Upper lobe of right lung (tissue), 1 donor: ENCODE data around the gene CRNKL1. TPM values are rescaled to one million over a fixed set of nuclear protein-coding genes. Genes with fewer than 3 reads are reported as not detected.

ENCODE experiments used
- ATAC-seq: fragments of 200-7000 bp; cut with Tn5 transposase; one replicate; pipeline ENCODE4 v1.9.1; 2020; ENCODE audit warnings: mild to moderate bottlenecking, moderate library complexity
- DNase-seq: peaks from one replicate; pipeline ENCODE4 v3.0.0-alpha.2; 2020
- H3K27ac ChIP-seq: fragments of 200-600 bp; one replicate; pipeline ENCODE4 v1.8.0; 2022
- H3K27me3 ChIP-seq: fragments of 200-600 bp; one replicate; pipeline ENCODE4 v1.8.0; 2022; ENCODE audit warnings: mild to moderate bottlenecking
- H3K36me3 ChIP-seq: fragments of 200-600 bp; one replicate; pipeline ENCODE4 v1.8.0; 2022
- H3K4me1 ChIP-seq: fragments of 200-600 bp; one replicate; pipeline ENCODE4 v1.8.0; 2022
- H3K4me3 ChIP-seq: fragments of 200-600 bp; one replicate; pipeline ENCODE4 v1.8.0; 2022; ENCODE audit warnings: mild to moderate bottlenecking
- H3K9me3 ChIP-seq: fragments of 200-600 bp; one replicate; pipeline ENCODE4 v1.8.0; 2022
- CTCF ChIP-seq: fragments of 200-600 bp; IDR thresholded peaks from one replicate; pipeline ENCODE4 v1.8.0; 2022; ENCODE audit warnings: antibody characterized with exemption
- intact Hi-C: fragments of 100-400 bp; cut with DNase I; formaldehyde crosslinking; loops from one replicate; pipeline ENCODE4 v1.11.0; 2022
- total RNA-seq: library from RNA; stranded (reverse); fragmentation: NEBNext Ultra II Directional; extraction: Animal tissue kit (Norgen Biotek cat#: 25700); gene quantifications from one replicate; pipeline ENCODE4 v1.2.1, GENCODE V29; 2021
- donor health status: DM: no; HTN: yes; CAD: no; lungs with severe emphysema.

The CRNKL1 gene
- total RNA-seq, 1 donor from 2014 or later, result 20.2 TPM

- Histone ChIP-seq H3K9me3 (no peaks in the 10 kb centered on the region), H3K27me3 (no peaks in the 10 kb centered on the region), H3K36me3 (no peaks in the 10 kb centered on the region), H3K4me3 (no peak overlapping the region), H3K4me1 (no peaks in the 10 kb centered on the region), H3K27ac (no peak overlapping the region)
- ATAC-seq (no peak), DNase-seq (no peak)
- intact Hi-C loops, result no loop called here
- no peak for TF ChIP-seq CTCF
Observed at GRCh38 chr20:20092827-20093226, 40.6 kb upstream of the CRNKL1 start.

- H3K4me1 ChIP-seq, result no peaks in the 10 kb centered on the region
- intact Hi-C loops, result loop anchor here (10.0 kb wide), 1 partner anchor 145 kb away; no protein-coding TSS in a partner anchor
- no peak overlapping the region for H3K4me3 ChIP-seq
- no peaks in the 10 kb centered on the region for H3K27me3 ChIP-seq
- no peak for TF ChIP-seq CTCF
- DNase-seq (no peak), ATAC-seq (peak; percentile 26)
- H3K36me3 ChIP-seq, result no peaks in the 10 kb centered on the region
- no peaks in the 10 kb centered on the region for H3K9me3 ChIP-seq
- no peak overlapping the region for H3K27ac ChIP-seq
Observed at GRCh38 chr20:20089939-20090338, 37.7 kb upstream of the CRNKL1 start.

- Histone ChIP-seq H3K4me3 (no peak overlapping the region), H3K9me3 (no peaks in the 10 kb centered on the region), H3K27me3 (no peaks in the 10 kb centered on the region), H3K27ac (no peak overlapping the region), H3K36me3 (no peaks in the 10 kb centered on the region), H3K4me1 (no peaks in the 10 kb centered on the region)
- no peak for DNase-seq
- no peak for TF ChIP-seq CTCF
- intact Hi-C loops, result loop anchor here (10.0 kb wide), 1 partner anchor 146 kb away; no protein-coding TSS in a partner anchor
- ATAC-seq, result peak; percentile 56
Observed at GRCh38 chr20:20089018-20089417, 36.8 kb upstream of the CRNKL1 start.

- intact Hi-C loops, result loop anchor here (10.0 kb wide), 1 partner anchor 149 kb away; no protein-coding TSS in a partner anchor
- TF ChIP-seq CTCF, result no peak
- no peaks in the 10 kb centered on the region for H3K4me1 ChIP-seq
- no peak overlapping the region for H3K27ac ChIP-seq
- no peaks in the 10 kb centered on the region for H3K9me3 ChIP-seq
- DNase-seq, result no peak
- no peak overlapping the region for H3K4me3 ChIP-seq
- ATAC-seq, result peak; percentile 87
- H3K36me3 ChIP-seq, result no peaks in the 10 kb centered on the region
- peaks cover 4% of the 10 kb centered on the region for H3K27me3 ChIP-seq
Observed at GRCh38 chr20:20085812-20086211, 33.5 kb upstream of the CRNKL1 start.

GRCh38 chr20:20085071-20085470 lies 32.8 kb upstream of the CRNKL1 start:
- H3K9me3 ChIP-seq, result no peaks in the 10 kb centered on the region
- ATAC-seq, result no peak
- TF ChIP-seq CTCF, result no peak
- H3K27me3 ChIP-seq, result peaks cover 4% of the 10 kb centered on the region
- intact Hi-C loops, result loop anchor here (10.0 kb wide), 1 partner anchor 150 kb away; no protein-coding TSS in a partner anchor
- DNase-seq, result no peak
- no peak overlapping the region for H3K27ac ChIP-seq
- H3K4me1 ChIP-seq, result no peaks in the 10 kb centered on the region
- no peaks in the 10 kb centered on the region for H3K36me3 ChIP-seq
- no peak overlapping the region for H3K4me3 ChIP-seq

GRCh38 chr20:20084296-20084752 lies 32.1 kb upstream of the CRNKL1 start:
- H3K4me1 ChIP-seq, result no peaks in the 10 kb centered on the region
- H3K36me3 ChIP-seq, result no peaks in the 10 kb centered on the region
- ATAC-seq (no peak), DNase-seq (no peak)
- H3K27me3 ChIP-seq, result peaks cover 4% of the 10 kb centered on the region
- no peaks in the 10 kb centered on the region for H3K9me3 ChIP-seq
- TF ChIP-seq CTCF, result no peak
- H3K4me3 ChIP-seq, result no peak overlapping the region
- no peak overlapping the region for H3K27ac ChIP-seq
- intact Hi-C loops, result loop anchor here (10.0 kb wide), 1 partner anchor 150 kb away; no protein-coding TSS in a partner anchor
